K562 (cell line): ENCODE results near the gene TBC1D2B. TPM values are rescaled to one million over a fixed set of nuclear protein-coding genes. Genes with fewer than 3 reads are reported as not detected.
A peak's percentile ranks its signal among the peaks of the same experiment; 100 is the strongest.

ENCODE experiments used
- ARID3A ChIP-seq: IDR thresholded peaks from 2 replicates; pipeline ENCODE4 v1.6.1; 2012; ENCODE audit warnings: low read depth, low read length, improper control_type of control experiment, borderline replicate concordance
- BHLHE40 ChIP-seq: IDR thresholded peaks from 2 replicates; pipeline ENCODE4 v1.6.1; 2011; ENCODE audit warnings: low read length, improper control_type of control experiment
- CTCF ChIP-seq, 3 experiments: IDR thresholded peaks in 2 of 3; conservative IDR thresholded peaks in 1 of 3; 2 replicates each; pipeline ENCODE4 v1.5.1; 2011 to 2012; ENCODE audit warnings: low read length in 3 of 3, mild to moderate bottlenecking in 3 of 3, control low read depth in 2 of 3, improper control_type of control experiment in 1 of 3, inconsistent platforms in 1 of 3, low read depth in 1 of 3, mixed read lengths in 1 of 3, moderate library complexity in 1 of 3; ENCODE audit not compliant: insufficient read depth in 2 of 3
- EHMT2 ChIP-seq: fragments of 450-650 bp; IDR thresholded peaks from 2 replicates; pipeline ENCODE4 v1.6.1; 2018; ENCODE audit warnings: antibody characterized with exemption
- ELK3 ChIP-seq: fragments of 450-650 bp; formaldehyde crosslinking; IDR thresholded peaks from 2 replicates; pipeline ENCODE4 v1.4.0; 2020; ENCODE audit warnings: mild to moderate bottlenecking
- HMGN3 ChIP-seq: IDR thresholded peaks from 2 replicates; pipeline ENCODE4 v1.6.1; 2011; ENCODE audit warnings: borderline replicate concordance, low read depth, mild to moderate bottlenecking, mixed read lengths, low read length; ENCODE audit not compliant: insufficient read length; ENCODE audit errors: extremely low read depth
- KLF13 ChIP-seq: fragments of 450-650 bp; IDR thresholded peaks from 2 replicates; pipeline ENCODE4 v1.6.1; 2016; ENCODE audit warnings: missing genetic modification characterization, low read depth, mild to moderate bottlenecking, missing compliant biosample characterization, moderate library complexity, borderline replicate concordance
- MECOM ChIP-seq: fragments of 250-450 bp; sonication (Bioruptor Pico); IDR thresholded peaks from 2 replicates; pipeline ENCODE4 v1.8.0; 2022; ENCODE audit warnings: inconsistent platforms
- MLLT1 ChIP-seq, 2 experiments: fragments of 450-650 bp; IDR thresholded peaks; 2 replicates each; pipeline ENCODE4 v1.6.1; 2016
- NCOA4 ChIP-seq: fragments of 450-650 bp; IDR thresholded peaks from 2 replicates; pipeline ENCODE4 v1.6.1; 2018; ENCODE audit warnings: mild to moderate bottlenecking; ENCODE audit not compliant: partially characterized antibody
- POLR3G ChIP-seq: IDR thresholded peaks from 2 replicates; pipeline ENCODE4 v1.6.1; 2011; ENCODE audit not compliant: insufficient read length, insufficient replicate concordance; ENCODE audit errors: extremely low read depth
- SP1 ChIP-seq: sonication (generic); formaldehyde crosslinking; IDR thresholded peaks from 2 replicates; pipeline ENCODE4 v1.8.1; 2022; ENCODE audit warnings: mild to moderate bottlenecking, missing genetic modification reagents
- TAF15 ChIP-seq: fragments of 200-400 bp; formaldehyde crosslinking; IDR thresholded peaks from 2 replicates; pipeline ENCODE4 v1.6.1; 2017; ENCODE audit warnings: mild to moderate bottlenecking, low read depth, low read length, moderate library complexity
- ZBTB2 ChIP-seq: fragments of 450-650 bp; IDR thresholded peaks from 2 replicates; pipeline ENCODE4 v1.6.1; 2016; ENCODE audit warnings: antibody characterized with exemption
- ZC3H11A ChIP-seq: IDR thresholded peaks from 2 replicates; pipeline ENCODE4 v1.6.1; 2012; ENCODE audit warnings: low read depth, low read length, improper control_type of control experiment
- ZEB2 ChIP-seq: fragments of 450-650 bp; IDR thresholded peaks from 2 replicates; pipeline ENCODE4 v1.6.1; 2016
- ZNF639 ChIP-seq, 2 experiments: fragments of 200-800 bp in 1 of 2; sonication (Bioruptor generic) in 1 of 2; sonication (generic) in 1 of 2; formaldehyde crosslinking in 1 of 2; IDR thresholded peaks in 1 of 2; conservative IDR thresholded peaks in 1 of 2; 2 replicates each; pipeline versions ENCODE4 v1.5.0 to v1.6.1; 2016 to 2020; ENCODE audit warnings: missing compliant biosample characterization in 1 of 2, missing genetic modification characterization in 1 of 2, missing genetic modification reagents in 1 of 2
- ZNF717 ChIP-seq: fragments of 250-450 bp; sonication (Bioruptor Pico); IDR thresholded peaks from 2 replicates; pipeline ENCODE4 v1.5.0; 2021
- polyA plus RNA-seq, 8 experiments: library from polyadenylated mRNA; depleted of rRNA in 4 of 8; stranded (reverse) in 5 of 8; unstranded in 3 of 8; fragments of >200 nt; fragmentation: Nextera tagmentation in 2 of 8; fragmentation: Illumina TruSeq in 1 of 8; extraction: Ambion mirVana in 2 of 8; extraction: Trizol in 1 of 8; gene quantifications; 2 replicates each; pipeline versions ENCODE4 v1.2.1 to v1.2.3, GENCODE V29; 2011 to 2014; ENCODE audit warnings: inconsistent platforms in 1 of 8, missing spikeins in 1 of 8
- total RNA-seq, 7 experiments: library from RNA; depleted of rRNA in 6 of 7; stranded (reverse); fragments of >200 nt in 6 of 7; fragmentation: Illumina TruSeq in 2 of 7; extraction: Trizol in 2 of 7; gene quantifications; 2 replicates each; pipeline versions ENCODE4 v1.2.1 to v1.2.3, GENCODE V29; 2011 to 2021; ENCODE audit warnings: low replicate concordance in 1 of 7

TBC1D2B gene
- total and polyA plus RNA-seq, 9 of the 15 experiments (the other 6 are each of a cell fraction or from before 2014, with no cell fraction given), result 0.15 to 16.3 (median 8.9) TPM

GRCh38 chr15:77966540-77967234, 110.8 kb downstream of the TBC1D2B start (continued):
- TF ChIP-seq TAF15 (no peak), ZBTB2 (no peak), ZC3H11A (peak; percentile 67; the same call in 1 of the 2 replicates), POLR3G (no peak), ELK3 (no peak), BHLHE40 (no peak), HMGN3 (no peak), NCOA4 (no peak), EHMT2 (no peak), ARID3A (peak; percentile 88), SP1 (CRISPR knock-in tag) (no peak), ZEB2 (no peak), ZNF717 (CRISPR knock-in tag) (no peak), CTCF (IDR thresholded peaks at IDR 0.05 in 2 of 3, conservative IDR thresholded peaks at IDR 0.05 in 1 of 3; ENCODE audit: insufficient read depth in 2 of 3, low read depth in 1 of 3, low read length in 3 of 3) (peak; percentile 55 to 73 (median 73)), MECOM (CRISPR knock-in tag) (no peak), MLLT1 (IDR thresholded peaks at IDR 0.05) (no peak), KLF13 (tag) (no peak), ZNF639 (CRISPR knock-in tag; conservative IDR thresholded peaks at IDR 0.05 in 1 of 2, IDR thresholded peaks at IDR 0.05 in 1 of 2) (no peak)
